DMS153 treated with DMSO at 0.1 percent for 48 hours (cell line): ENCODE results near the gene MPP1.

Source experiments
- DNase-seq: peaks from one replicate; lab custom pipeline; 2025; ENCODE audit not compliant: unreplicated experiment; lab: John Stamatoyannopoulos, UW

MPP1 gene

DNA sequence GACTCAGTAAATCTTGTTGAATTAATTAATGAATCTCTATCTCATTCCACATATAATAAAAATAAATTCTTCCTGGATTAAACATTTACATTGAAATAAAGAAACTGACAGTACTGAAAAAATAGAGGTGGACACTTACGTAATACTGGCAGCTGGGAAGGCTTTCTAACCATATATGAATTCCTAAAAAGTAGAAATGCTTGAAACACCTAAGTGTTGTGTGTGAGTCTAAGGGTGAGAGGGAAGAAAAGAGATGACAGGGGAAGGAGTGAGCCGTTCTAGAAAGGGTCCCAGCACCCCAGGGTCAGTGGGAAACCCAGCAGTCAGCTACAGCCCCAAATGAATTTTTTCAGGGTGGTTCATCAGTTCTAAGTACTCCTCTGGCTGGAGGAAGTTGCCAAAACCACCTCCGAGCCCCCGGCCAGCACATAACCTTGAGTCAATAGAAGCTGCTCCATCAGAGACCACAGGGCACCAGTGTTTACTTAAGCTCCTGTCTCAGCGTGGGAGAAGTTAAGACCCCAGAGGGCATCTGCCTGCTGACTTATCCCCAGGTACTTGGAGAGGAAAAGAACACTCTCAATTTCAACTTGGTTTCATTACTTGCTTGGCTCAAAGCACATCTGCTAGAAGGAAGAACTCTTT, 72.7 kb downstream of the MPP1 start:
- DNase-seq, result no peak

DNA sequence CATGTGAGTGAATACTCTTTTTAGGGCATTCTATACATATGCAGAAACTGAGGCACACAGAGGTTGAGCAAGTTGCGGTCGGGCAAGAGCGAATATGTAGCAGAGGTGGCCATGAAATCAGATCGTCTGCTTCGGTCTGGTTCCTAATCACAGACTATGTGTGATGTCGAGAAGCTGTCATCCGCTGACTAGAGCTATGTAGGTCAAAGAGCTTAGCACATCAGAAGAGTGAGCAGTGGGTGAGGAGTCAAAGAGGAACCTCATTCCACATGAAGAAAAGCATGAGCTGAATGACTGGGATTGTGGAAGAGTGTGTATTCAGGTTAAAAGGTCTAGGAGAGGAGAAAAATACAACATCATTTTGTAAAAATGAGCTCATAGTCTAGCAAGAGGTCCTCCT, 73.4 kb downstream of the MPP1 start:
- DNase-seq, result no peak

DNA sequence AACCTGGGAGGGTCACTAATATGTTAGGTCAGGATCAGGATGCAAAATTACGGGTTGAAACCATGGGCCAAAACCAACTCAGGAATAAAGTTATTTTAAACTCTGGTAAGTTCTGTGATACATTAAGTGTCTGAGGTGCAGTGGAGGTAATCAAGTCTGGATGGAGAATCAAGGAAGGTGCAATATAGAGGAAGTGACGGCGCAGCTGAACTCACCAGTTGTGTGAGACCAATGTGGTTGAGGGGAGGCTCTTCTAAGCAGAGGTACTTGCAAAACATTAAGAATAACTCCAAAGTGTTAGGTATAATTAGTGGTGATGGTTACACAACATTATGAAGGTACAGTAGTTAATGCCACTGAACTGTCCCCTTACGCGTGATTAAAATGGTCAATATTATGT, 74.1 kb downstream of the MPP1 start:
- DNase-seq, result no peak

DNA sequence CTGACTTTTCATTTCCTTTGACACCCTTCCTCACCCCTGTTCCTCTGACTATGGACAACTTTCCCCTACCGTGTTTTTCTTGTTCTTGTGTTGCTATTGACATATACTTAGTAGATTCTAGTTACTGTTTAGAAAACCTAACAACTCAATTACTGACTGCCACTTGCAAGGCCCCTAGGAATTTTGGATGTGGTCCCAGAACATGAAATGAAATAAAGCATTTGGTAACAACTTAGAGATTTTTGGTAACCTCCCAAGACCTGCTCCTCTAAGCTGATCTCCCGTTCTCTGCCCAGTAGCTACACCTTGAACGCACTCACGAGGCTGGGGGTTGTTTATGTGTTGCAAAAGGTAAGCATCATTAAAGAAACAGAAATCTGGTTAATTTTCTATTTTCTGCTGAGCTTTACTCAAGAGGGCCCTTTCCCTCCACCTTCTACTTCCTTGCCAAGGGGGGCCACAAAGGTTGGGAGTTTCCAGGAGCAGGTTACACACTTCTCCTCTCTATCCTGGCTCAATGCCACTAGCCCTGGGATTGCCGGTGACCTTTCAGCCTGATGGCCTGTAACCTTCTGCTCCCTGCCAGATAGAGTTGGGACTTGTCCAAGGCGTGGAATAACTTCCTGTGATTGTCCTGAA, 74.9 kb downstream of the MPP1 start:
- no peak for DNase-seq

DNA sequence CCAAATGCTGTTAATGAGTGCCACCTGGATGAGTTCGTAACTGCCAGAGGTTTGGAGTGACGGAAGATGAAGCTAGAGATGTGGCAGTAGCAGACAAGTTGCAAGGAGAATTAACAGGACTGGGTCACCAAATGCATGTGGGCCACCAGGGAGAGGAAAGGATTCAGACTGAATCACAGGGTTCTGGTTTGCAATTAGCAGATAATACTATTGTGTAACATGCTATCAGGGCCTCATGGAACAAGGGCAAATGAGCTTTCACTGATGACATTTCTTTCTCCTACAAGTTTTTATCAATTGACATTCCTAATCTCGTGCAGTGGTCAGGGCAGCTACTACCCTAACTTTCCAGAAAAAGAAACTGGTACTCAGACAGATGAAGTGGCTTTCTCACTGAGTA, 75.8 kb downstream of the MPP1 start:
- DNase-seq, result no peak
